ENCODE data around the gene NR0B2. TPM values are rescaled to one million over a fixed set of nuclear protein-coding genes. Genes with fewer than 3 reads are reported as not detected.

Gene NR0B2
- total and polyA plus RNA-seq, 2 experiments from 2014 or later = 39.1 to 68.1 TPM

- H3K9me2 ChIP-seq (replicated peaks; ENCODE audit: insufficient read depth) = no peaks in the 10 kb centered on the region
- H3K4me1 ChIP-seq (ENCODE audit: insufficient read depth) = peaks cover 23% of the 10 kb centered on the region
- H4K20me1 ChIP-seq (ENCODE audit: insufficient read depth, poor library complexity, severe bottlenecking) = no peaks in the 10 kb centered on the region
- H2AFZ ChIP-seq = no peak overlapping the region
- H3K27me3 ChIP-seq = no peaks in the 10 kb centered on the region
- peaks cover 7% of the 10 kb centered on the region for H3K79me2 ChIP-seq
- H3K27ac ChIP-seq = peak overlapping the region; percentile 80
- no peak for TF ChIP-seq EZH2 (IDR thresholded peaks at IDR 0.05; ENCODE audit: borderline replicate concordance)
- DNase-seq (ENCODE audit: low spot score) = peak; percentile 82
- no peak overlapping the region for H3K4me3 ChIP-seq
- WGBS (ENCODE audit: low lambda C conversion rate, missing lambda C conversion rate) = 37% methylated on average over 6 of the region's 6 CpGs
- no peak overlapping the region for H3K4me2 ChIP-seq
- no peaks in the 10 kb centered on the region for H3K9me3 ChIP-seq (ENCODE audit: low read depth)
- H3K36me3 ChIP-seq (replicated peaks; ENCODE audit: insufficient read depth, low read depth) = no peaks in the 10 kb centered on the region
Observed at GRCh38 chr1:26907071-26907917, 6.5 kb downstream of the NR0B2 start.

GRCh38 chr1:26900815-26901511, 12.8 kb downstream of the NR0B2 start:
- no peaks in the 10 kb centered on the region for H3K36me3 ChIP-seq (replicated peaks; ENCODE audit: insufficient read depth, low read depth)
- DNase-seq (ENCODE audit: low spot score) = no peak
- H4K20me1 ChIP-seq (ENCODE audit: insufficient read depth, poor library complexity, severe bottlenecking) = no peaks in the 10 kb centered on the region
- H3K4me3 ChIP-seq = peak overlapping the region; percentile 59
- no peaks in the 10 kb centered on the region for H3K9me2 ChIP-seq (replicated peaks; ENCODE audit: insufficient read depth)
- peaks cover 16% of the 10 kb centered on the region for H3K4me1 ChIP-seq (ENCODE audit: insufficient read depth)
- TF ChIP-seq EZH2phosphoT487 (IDR thresholded peaks at IDR 0.05; ENCODE audit: low read depth, severe bottlenecking, unreplicated experiment) (no peak), CTCF (IDR thresholded peaks at IDR 0.05; ENCODE audit: poor library complexity) (no peak), EZH2 (IDR thresholded peaks at IDR 0.05; ENCODE audit: borderline replicate concordance) (no peak)
- no peaks in the 10 kb centered on the region for H3K9me3 ChIP-seq (ENCODE audit: low read depth)
- H3K27me3 ChIP-seq = no peaks in the 10 kb centered on the region
- H3K79me2 ChIP-seq = peaks cover 41% of the 10 kb centered on the region
- 75% methylated on average over 13 of the region's 18 CpGs for WGBS (ENCODE audit: low lambda C conversion rate, missing lambda C conversion rate)
- H3K27ac ChIP-seq = peak overlapping the region; percentile 90
- peak overlapping the region; percentile 82 for H3K4me2 ChIP-seq
- H2AFZ ChIP-seq = peak overlapping the region; percentile 96

- Histone ChIP-seq H3K36me3 (replicated peaks; ENCODE audit: insufficient read depth, low read depth) (no peaks in the 10 kb centered on the region), H2AFZ (peak within 1 kb of the TSS; percentile 96), H3K4me1 (ENCODE audit: insufficient read depth) (peaks cover 16% of the 10 kb centered on the region), H3K4me3 (peak within 1 kb of the TSS; percentile 59), H3K27ac (peak within 1 kb of the TSS; percentile 90), H4K20me1 (ENCODE audit: insufficient read depth, poor library complexity, severe bottlenecking) (no peaks in the 10 kb centered on the region), H3K79me2 (peaks cover 47% of the 10 kb centered on the region), H3K9me2 (replicated peaks; ENCODE audit: insufficient read depth) (no peaks in the 10 kb centered on the region), H3K4me2 (peak within 1 kb of the TSS; percentile 82), H3K27me3 (no peaks in the 10 kb centered on the region), H3K9me3 (ENCODE audit: low read depth) (no peaks in the 10 kb centered on the region)
- DNase-seq (ENCODE audit: low spot score) = peak; percentile 95
- TF ChIP-seq EZH2phosphoT487 (IDR thresholded peaks at IDR 0.05; ENCODE audit: low read depth, severe bottlenecking, unreplicated experiment) (no peak), CTCF (IDR thresholded peaks at IDR 0.05; ENCODE audit: poor library complexity) (no peak), EZH2 (IDR thresholded peaks at IDR 0.05; ENCODE audit: borderline replicate concordance) (no peak)
- under 1% methylated on average over 49 of the region's 50 CpGs for WGBS (ENCODE audit: low lambda C conversion rate, missing lambda C conversion rate)
Observed at GRCh38 chr1:26900001-26900814, 13.6 kb downstream of the NR0B2 start, which contains the start of gene GPATCH3. GPATCH3 (minus strand) TSS chr1:26900467; CDS start chr1:26900442, 25 bp downstream.

Data from hepatocyte (in vitro differentiated cells).